Esophagus muscularis mucosa (tissue), 3 donors: Measurements from ENCODE around the gene CIDEB.

ENCODE experiments used
- CTCF ChIP-seq, 3 experiments: fragments of 200-600 bp in 2 of 3; fragments of 450-650 bp in 1 of 3; sonication (generic) in 2 of 3; IDR thresholded peaks; one replicate each; pipeline ENCODE4 v1.5.1; 2017 to 2019; ENCODE audit warnings: antibody characterized with exemption in 3 of 3, mild to moderate bottlenecking in 2 of 3, moderate library complexity in 1 of 3
- POLR2AphosphoS5 ChIP-seq, 2 donors: sonication (generic); formaldehyde crosslinking; IDR thresholded peaks; one replicate each; pipeline ENCODE4 v1.6.1; 2017; ENCODE audit warnings: antibody characterized with exemption in 2 of 2

GRCh38 chr14:24348186-24348585 lies 40.4 kb upstream of the CIDEB start:
- TF ChIP-seq CTCF (IDR thresholded peaks at IDR 0.05) (no peak), POLR2AphosphoS5 (IDR thresholded peaks at IDR 0.05) (no peak)
